Breast epithelium (tissue), 3 donors: ENCODE results near the gene C2orf15.

Experiments
- POLR2A ChIP-seq: fragments of 450-650 bp; IDR thresholded peaks from one replicate; pipeline ENCODE4 v1.6.1; 2016; ENCODE audit warnings: antibody characterized with exemption, mild to moderate bottlenecking, moderate library complexity
- TF ChIP-seq, protein P1 (sequence below), 3 donors: fragments of 450-650 bp; IDR thresholded peaks; one replicate each; pipeline ENCODE4 v1.5.1; 2016 to 2017; ENCODE audit warnings: antibody characterized with exemption in 3 of 3, mild to moderate bottlenecking in 3 of 3, moderate library complexity in 3 of 3

DNA sequence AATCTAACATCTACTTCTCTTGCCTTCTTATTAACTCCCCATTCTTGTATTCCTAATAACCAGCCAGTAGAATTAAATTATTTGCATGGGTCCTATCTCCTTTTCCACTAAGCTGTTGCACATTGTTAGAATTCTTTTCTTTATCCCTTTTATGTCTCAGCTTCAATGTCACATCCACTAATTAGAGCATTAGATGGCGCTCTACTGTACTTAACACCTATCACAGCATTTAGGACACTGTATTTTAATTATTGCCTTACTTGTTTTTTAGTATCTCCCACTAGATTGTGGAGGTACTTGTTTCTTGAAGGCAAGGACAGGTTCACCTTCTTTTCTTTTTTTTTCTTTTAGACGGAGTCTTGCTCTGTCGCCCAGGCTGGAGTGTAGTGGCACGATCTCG, 17.1 kb downstream of the C2orf15 start:
- TF ChIP-seq POLR2A, result no peak
- TF ChIP-seq, protein P1, sequence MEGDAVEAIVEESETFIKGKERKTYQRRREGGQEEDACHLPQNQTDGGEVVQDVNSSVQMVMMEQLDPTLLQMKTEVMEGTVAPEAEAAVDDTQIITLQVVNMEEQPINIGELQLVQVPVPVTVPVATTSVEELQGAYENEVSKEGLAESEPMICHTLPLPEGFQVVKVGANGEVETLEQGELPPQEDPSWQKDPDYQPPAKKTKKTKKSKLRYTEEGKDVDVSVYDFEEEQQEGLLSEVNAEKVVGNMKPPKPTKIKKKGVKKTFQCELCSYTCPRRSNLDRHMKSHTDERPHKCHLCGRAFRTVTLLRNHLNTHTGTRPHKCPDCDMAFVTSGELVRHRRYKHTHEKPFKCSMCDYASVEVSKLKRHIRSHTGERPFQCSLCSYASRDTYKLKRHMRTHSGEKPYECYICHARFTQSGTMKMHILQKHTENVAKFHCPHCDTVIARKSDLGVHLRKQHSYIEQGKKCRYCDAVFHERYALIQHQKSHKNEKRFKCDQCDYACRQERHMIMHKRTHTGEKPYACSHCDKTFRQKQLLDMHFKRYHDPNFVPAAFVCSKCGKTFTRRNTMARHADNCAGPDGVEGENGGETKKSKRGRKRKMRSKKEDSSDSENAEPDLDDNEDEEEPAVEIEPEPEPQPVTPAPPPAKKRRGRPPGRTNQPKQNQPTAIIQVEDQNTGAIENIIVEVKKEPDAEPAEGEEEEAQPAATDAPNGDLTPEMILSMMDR (IDR thresholded peaks at IDR 0.05), result no peak
